HepG2 (cell line): ENCODE data around the gene ACTN3. TPM values are rescaled to one million over a fixed set of nuclear protein-coding genes. Genes with fewer than 3 reads are reported as not detected.

Source experiments
- ATAC-seq: fragments of 200-7000 bp; cut with Tn5 transposase; 3 replicates; pipeline ENCODE4 v1.9.1; 2020; ENCODE audit warnings: mild to moderate bottlenecking, moderate library complexity
- BruUV-seq: library from RNA; stranded (reverse); fragments of 400-500 nt; replicated peaks from 2 replicates; lab custom pipeline; 2021; lab: Mats Ljungman, UMichigan
- CTCF ChIA-PET: fragments of 300-600 bp; formaldehyde crosslinking; extraction: SDS; loops from one replicate; lab custom pipeline; 2021; ENCODE audit warnings: low total read pairs, inconsistent platforms, low intra/inter-chr PET ratio; lab: Yijun Ruan, JAX
- POLR2A ChIA-PET: fragments of 350-600 bp; sonication (Branson Sonifier 250); formaldehyde crosslinking; loops from one replicate; lab custom pipeline; 2020; ENCODE audit warnings: antibody characterized with exemption, inconsistent platforms; lab: Yijun Ruan, JAX
- DNase-seq: peaks from one replicate; pipeline ENCODE4 v3.0.0-alpha.2; 2015; ENCODE audit warnings: low spot score
- FAIRE-seq: peaks from 3 replicates; lab custom pipeline; 2011; peaks lifted over from hg19 to GRCh38; lab: Jason Lieb, UNC
- H2AFZ ChIP-seq: one replicate; pipeline ENCODE4 v1.6.1; 2011; ENCODE audit warnings: low read length, inconsistent platforms
- H3K27ac ChIP-seq: fragments of 300-600 bp; 3 replicates; pipeline ENCODE4 v1.8.0; 2011; ENCODE audit warnings: mixed run types, mild to moderate bottlenecking, mixed read lengths, low read length, inconsistent platforms; ENCODE audit not compliant: insufficient read depth; ENCODE audit errors: extremely low read length
- H3K27me3 ChIP-seq, 2 experiments: fragments of 200-600 bp in 1 of 2; 2 replicates in 1 of 2; 3 replicates in 1 of 2; pipeline versions ENCODE4 v1.6.0 to v1.8.0; 2011; ENCODE audit warnings: low read length in 2 of 2, mild to moderate bottlenecking in 2 of 2, moderate library complexity in 2 of 2, inconsistent platforms in 1 of 2; ENCODE audit not compliant: insufficient read depth in 2 of 2, control insufficient read depth in 1 of 2
- H3K36me3 ChIP-seq, 2 experiments: fragments of 200-600 bp in 1 of 2; replicated peaks in 1 of 2; 2 replicates in 1 of 2; 3 replicates in 1 of 2; pipeline versions ENCODE4 v1.5.1 to v1.8.0; 2011; ENCODE audit warnings: low read length in 2 of 2, inconsistent platforms in 1 of 2; ENCODE audit not compliant: insufficient read depth in 2 of 2, control insufficient read depth in 1 of 2
- H3K4me1 ChIP-seq: 2 replicates; pipeline ENCODE4 v1.5.1; 2012; ENCODE audit warnings: low read length, inconsistent platforms; ENCODE audit not compliant: insufficient read depth
- H3K4me2 ChIP-seq: 2 replicates; pipeline ENCODE4 v1.6.0; 2011; ENCODE audit warnings: low read depth, low read length, inconsistent platforms
- H3K4me3 ChIP-seq, 3 experiments: fragments of 200-600 bp in 1 of 3; sonication (generic), shearing (Covaris generic) in 1 of 3; replicated peaks in 1 of 3; 2 replicates each; pipeline ENCODE4 v1.5.1; 2011 to 2016; ENCODE audit warnings: low read length in 3 of 3, inconsistent platforms in 2 of 3, low read depth in 2 of 3, mild to moderate bottlenecking in 2 of 3, control low read depth in 1 of 3, mixed read lengths in 1 of 3; ENCODE audit not compliant: insufficient read depth in 1 of 3
- H3K79me2 ChIP-seq: one replicate; pipeline ENCODE4 v1.6.1; 2011; ENCODE audit warnings: low read length, inconsistent platforms; ENCODE audit not compliant: insufficient read depth
- H3K9ac ChIP-seq: 2 replicates; pipeline ENCODE4 v1.6.0; 2011; ENCODE audit warnings: mild to moderate bottlenecking, low read depth, low read length, inconsistent platforms; ENCODE audit not compliant: insufficient read depth
- H3K9me3 ChIP-seq: 2 replicates; pipeline ENCODE4 v1.5.1; 2012; ENCODE audit warnings: mild to moderate bottlenecking, low read length
- H4K20me1 ChIP-seq: 2 replicates; pipeline ENCODE4 v1.6.0; 2011; ENCODE audit warnings: inconsistent platforms, mild to moderate bottlenecking, low read length, moderate library complexity; ENCODE audit not compliant: insufficient read depth
- AGO2 ChIP-seq: fragments of 200-400 bp; formaldehyde crosslinking; optimal IDR thresholded peaks from 2 replicates; pipeline ENCODE3; 2017; ENCODE audit warnings: mild to moderate bottlenecking, low read depth, low read length, moderate library complexity
- EED ChIP-seq: sonication (generic); formaldehyde crosslinking; IDR thresholded peaks from 2 replicates; pipeline ENCODE4 v1.5.0; 2020; ENCODE audit warnings: mild to moderate bottlenecking, missing genetic modification reagents
- ETV6 ChIP-seq: sonication (generic); formaldehyde crosslinking; conservative IDR thresholded peaks from 2 replicates; pipeline ENCODE4 v1.4.0; 2020; ENCODE audit warnings: missing genetic modification reagents
- NR2F6 ChIP-seq, 2 experiments: IDR thresholded peaks; 2 replicates each; pipeline ENCODE4 v1.6.1; 2016; ENCODE audit warnings: antibody characterized with exemption in 1 of 2, mild to moderate bottlenecking in 1 of 2
- PHF20 ChIP-seq: sonication (generic); formaldehyde crosslinking; IDR thresholded peaks from 2 replicates; pipeline ENCODE4 v1.5.0; 2020; ENCODE audit warnings: mild to moderate bottlenecking, missing genetic modification reagents
- RNF2 ChIP-seq: fragments of 450-650 bp; conservative IDR thresholded peaks from 2 replicates; pipeline ENCODE4 v1.6.1; 2016; ENCODE audit warnings: low read depth
- ZBTB10 ChIP-seq: sonication (generic); formaldehyde crosslinking; IDR thresholded peaks from 2 replicates; pipeline ENCODE4 v1.4.0; 2020; ENCODE audit warnings: missing genetic modification reagents, borderline replicate concordance
- ZNF225 ChIP-seq: sonication (generic); formaldehyde crosslinking; IDR thresholded peaks from 2 replicates; pipeline ENCODE4 v1.4.0; 2020; ENCODE audit warnings: mild to moderate bottlenecking, missing genetic modification reagents
- ZNF616 ChIP-seq: sonication (generic); formaldehyde crosslinking; IDR thresholded peaks from 2 replicates; pipeline ENCODE4 v1.5.0; 2020; ENCODE audit warnings: low read depth, mild to moderate bottlenecking, missing genetic modification reagents
- ZNF660 ChIP-seq: sonication (generic); formaldehyde crosslinking; IDR thresholded peaks from 2 replicates; pipeline ENCODE4 v1.5.1; 2020; ENCODE audit warnings: mild to moderate bottlenecking, low read depth, missing genetic modification reagents, borderline replicate concordance
- WGBS: methylation state at CpG from one replicate; pipeline ENCODE4 v1.1.6; 2017; ENCODE audit warnings: low lambda C conversion rate; 5-methylcytosine and 5-hydroxymethylcytosine counted together
- in situ Hi-C: cut with HindIII; loops from 2 replicates; pipeline ENCODE4 v1.10.0; 2017; ENCODE audit warnings: low pct_unique_long_range_greater_than_20kb; ENCODE audit not compliant: extremely low pct_ligation_motif_present
- intact Hi-C: fragments of 100-400 bp; cut with micrococcal nuclease; formaldehyde crosslinking; loops from one replicate; pipeline ENCODE4 v1.10.0; 2022; ENCODE audit not compliant: unreplicated experiment
- polyA plus RNA-seq, 8 experiments: library from polyadenylated mRNA; depleted of rRNA in 3 of 8; stranded (reverse) in 7 of 8; unstranded in 1 of 8; fragments of >200 nt; fragmentation: Illumina TruSeq in 4 of 8; extraction: Trizol in 4 of 8; gene quantifications; 2 replicates each; pipeline versions ENCODE4 v1.2.1 to v1.2.3, GENCODE V29; 2011 to 2016; ENCODE audit warnings: low read depth in 4 of 8, missing spikeins in 1 of 8, mixed read lengths in 1 of 8; ENCODE audit not compliant: insufficient read depth in 1 of 8
- total RNA-seq, 5 experiments: library from RNA; depleted of rRNA; stranded (reverse); fragments of >200 nt; fragmentation: Illumina TruSeq; extraction: Trizol; gene quantifications; 2 replicates each; pipeline ENCODE4 v1.2.3, GENCODE V29; 2016; ENCODE audit warnings: low read depth in 1 of 5
- TF ChIP-seq, protein P1 (sequence below): sonication (generic); formaldehyde crosslinking; IDR thresholded peaks from 2 replicates; pipeline ENCODE4 v1.5.0; 2020; ENCODE audit warnings: mild to moderate bottlenecking, low read depth, missing genetic modification reagents, borderline replicate concordance

Gene ACTN3
- total and polyA plus RNA-seq, 2 of the 13 experiments (the other 11 are each of a cell fraction or from before 2014, with no cell fraction given) = 0.04 to 0.09 TPM

DNA sequence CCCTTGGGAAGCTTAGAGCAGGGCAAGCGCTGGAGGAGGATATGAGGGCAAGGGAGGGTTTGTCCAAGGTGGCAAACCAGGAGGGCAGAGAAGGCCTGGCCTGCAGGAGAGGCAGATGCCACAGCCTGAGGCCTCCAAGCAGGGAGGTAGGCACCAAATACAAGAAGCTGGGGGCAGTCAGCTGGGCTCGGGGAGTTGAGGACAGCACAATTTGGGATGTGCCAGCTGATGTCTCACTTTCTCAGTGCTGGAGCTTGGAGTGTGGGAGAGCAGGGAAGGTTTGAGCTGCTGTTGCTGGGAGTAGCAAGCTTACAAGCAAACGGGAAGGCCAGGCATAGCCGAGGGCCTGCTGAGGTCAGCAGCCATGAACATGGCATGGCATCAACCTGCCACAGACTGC, 4.8 kb upstream of the ACTN3 start (continued):
- TF ChIP-seq, protein P1, sequence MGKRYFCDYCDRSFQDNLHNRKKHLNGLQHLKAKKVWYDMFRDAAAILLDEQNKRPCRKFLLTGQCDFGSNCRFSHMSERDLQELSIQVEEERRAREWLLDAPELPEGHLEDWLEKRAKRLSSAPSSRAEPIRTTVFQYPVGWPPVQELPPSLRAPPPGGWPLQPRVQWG (CRISPR knock-in tag) = no peak

DNA sequence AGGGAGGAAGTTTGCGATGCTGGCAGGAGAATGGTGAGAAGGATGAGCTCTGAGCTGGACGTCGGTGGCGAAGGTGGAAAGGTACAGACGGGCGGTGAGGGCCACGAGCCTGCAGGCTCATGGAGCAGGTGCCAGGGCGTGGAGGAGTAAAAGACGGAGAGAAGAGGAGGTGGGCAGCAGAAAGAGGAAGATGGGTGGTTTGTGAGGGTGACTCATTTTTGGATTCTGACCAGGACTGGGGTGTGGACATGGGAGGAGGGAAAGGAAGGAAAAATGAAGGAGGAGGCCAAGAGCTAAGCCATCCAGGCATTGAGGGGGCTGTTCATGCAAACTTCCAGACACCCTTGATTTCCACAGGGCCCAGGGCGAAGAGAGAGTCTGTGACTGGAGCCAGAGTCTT, 4.3 kb upstream of the ACTN3 start:
- H3K27ac ChIP-seq = no peak overlapping the region
- no peak overlapping the region for H3K4me2 ChIP-seq
- BruUV-seq = no TSS peak
- peaks cover 19% of the 10 kb centered on the region for H3K4me1 ChIP-seq
- H3K4me3 ChIP-seq = no peak overlapping the region
- TF ChIP-seq RNF2 = no peak
- TF ChIP-seq ZNF225 (CRISPR knock-in tag) = no peak
- no peak for TF ChIP-seq ZNF616
- TF ChIP-seq ETV6 (CRISPR knock-in tag) = no peak
- intact Hi-C loops = no loop called here
- no peaks in the 10 kb centered on the region for H4K20me1 ChIP-seq
- in situ Hi-C loops = no loop called here
- no peaks in the 10 kb centered on the region for H3K36me3 ChIP-seq
- ChIA-PET CTCF (no interaction called here), POLR2A (no interaction called here)
- H3K9me3 ChIP-seq = no peaks in the 10 kb centered on the region
- H3K27me3 ChIP-seq = no peaks in the 10 kb centered on the region; a peak in 3 of 5 replicates
- H3K79me2 ChIP-seq = no peaks in the 10 kb centered on the region
- DNase-seq (no peak), FAIRE-seq (no peak), ATAC-seq (no peak)
- WGBS = 95% methylated on average over 10 of the region's 10 CpGs
- H3K9ac ChIP-seq = no peak overlapping the region
- H2AFZ ChIP-seq = no peak overlapping the region

DNA sequence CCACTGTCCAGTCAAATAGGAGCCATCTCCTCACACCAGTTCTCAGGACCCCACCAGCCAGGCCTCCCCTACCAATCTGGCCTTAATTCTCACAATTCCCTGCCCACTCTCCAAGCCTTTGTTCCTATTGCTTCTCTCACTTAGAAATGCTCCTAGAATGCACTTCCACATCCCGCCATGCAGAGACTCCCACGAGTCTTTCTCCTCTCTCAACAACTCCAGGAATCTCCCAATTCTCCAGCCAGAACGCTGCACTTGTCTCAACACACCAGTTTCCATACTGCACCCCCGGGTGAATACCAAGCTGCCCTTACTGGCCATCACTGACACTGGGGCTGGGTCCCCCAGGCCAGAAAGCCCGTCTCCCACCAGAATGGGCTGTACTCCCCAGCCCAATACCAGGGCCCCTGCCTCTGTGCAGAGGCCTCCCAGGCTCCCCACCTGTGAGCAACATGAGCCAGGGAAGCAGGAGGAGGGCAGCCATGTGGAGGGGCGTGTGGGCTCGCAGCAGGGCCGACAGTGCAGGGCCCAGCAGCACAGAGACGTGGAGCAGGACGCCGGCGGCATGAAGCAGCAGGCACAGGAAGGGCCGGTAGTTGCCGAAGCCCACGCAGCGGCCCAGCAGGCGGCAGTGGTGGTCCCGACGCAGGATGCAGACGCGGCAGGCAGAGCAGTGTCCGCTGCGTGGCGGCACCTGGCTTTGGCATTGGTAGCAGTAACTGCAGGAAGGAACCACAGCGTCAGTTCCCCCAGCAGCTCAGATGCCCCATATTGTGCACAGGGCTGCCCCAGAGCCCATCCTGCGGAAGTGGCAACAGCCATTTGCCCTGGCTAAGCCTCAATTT, 3.2 kb upstream of the ACTN3 start:
- Histone ChIP-seq H3K9me3 (no peaks in the 10 kb centered on the region), H3K27ac (no peak overlapping the region), H4K20me1 (no peaks in the 10 kb centered on the region), H3K9ac (no peak overlapping the region), H3K4me2 (no peak overlapping the region), H3K36me3 (no peaks in the 10 kb centered on the region), H3K4me1 (peaks cover 30% of the 10 kb centered on the region), H3K27me3 (peaks cover 0 to 2% of the 10 kb centered on the region in 2 experiments; a peak in 3 of 5 replicates), H2AFZ (no peak overlapping the region), H3K4me3 (no peak overlapping the region), H3K79me2 (no peaks in the 10 kb centered on the region)
- intact Hi-C loops (no loop called here), in situ Hi-C loops (no loop called here)
- ChIA-PET POLR2A (no interaction called here), CTCF (no interaction called here)
- BruUV-seq = no TSS peak
- WGBS = 95% methylated on average over 14 of the region's 26 CpGs
- ATAC-seq (no peak), DNase-seq (no peak), FAIRE-seq (no peak)
- no peak for TF ChIP-seq ZBTB10 (CRISPR knock-in tag)
- no peak for TF ChIP-seq EED (CRISPR knock-in tag)
- peak; percentile 38 for TF ChIP-seq AGO2
- TF ChIP-seq NR2F6 (IDR thresholded peaks at IDR 0.05) = no peak
- no peak for TF ChIP-seq NR2F6 (CRISPR knock-in tag; IDR thresholded peaks at IDR 0.05)
- no peak for TF ChIP-seq PHF20 (CRISPR knock-in tag)
- TF ChIP-seq ZNF660 = no peak
